Testis (tissue), 2 donors: ENCODE results near the gene NCKAP5.

ENCODE experiments used
- CTCF ChIP-seq, 3 experiments: fragments of 450-650 bp in 2 of 3; fragments of 200-600 bp in 1 of 3; sonication (generic) in 1 of 3; IDR thresholded peaks; one replicate each; pipeline ENCODE4 v1.5.1; 2016 to 2019; ENCODE audit warnings: antibody characterized with exemption in 3 of 3, mild to moderate bottlenecking in 2 of 3, moderate library complexity in 1 of 3
- POLR2A ChIP-seq: fragments of 450-650 bp; IDR thresholded peaks from one replicate; pipeline ENCODE4 v1.6.1; 2017; ENCODE audit warnings: antibody characterized with exemption, mild to moderate bottlenecking, moderate library complexity

GRCh38 chr2:133333181-133333580 is 235.1 kb downstream of the NCKAP5 start:
- TF ChIP-seq CTCF (IDR thresholded peaks at IDR 0.05), result no peak
- TF ChIP-seq POLR2A, result no peak
